ENCODE results near the gene CD44.

DNA sequence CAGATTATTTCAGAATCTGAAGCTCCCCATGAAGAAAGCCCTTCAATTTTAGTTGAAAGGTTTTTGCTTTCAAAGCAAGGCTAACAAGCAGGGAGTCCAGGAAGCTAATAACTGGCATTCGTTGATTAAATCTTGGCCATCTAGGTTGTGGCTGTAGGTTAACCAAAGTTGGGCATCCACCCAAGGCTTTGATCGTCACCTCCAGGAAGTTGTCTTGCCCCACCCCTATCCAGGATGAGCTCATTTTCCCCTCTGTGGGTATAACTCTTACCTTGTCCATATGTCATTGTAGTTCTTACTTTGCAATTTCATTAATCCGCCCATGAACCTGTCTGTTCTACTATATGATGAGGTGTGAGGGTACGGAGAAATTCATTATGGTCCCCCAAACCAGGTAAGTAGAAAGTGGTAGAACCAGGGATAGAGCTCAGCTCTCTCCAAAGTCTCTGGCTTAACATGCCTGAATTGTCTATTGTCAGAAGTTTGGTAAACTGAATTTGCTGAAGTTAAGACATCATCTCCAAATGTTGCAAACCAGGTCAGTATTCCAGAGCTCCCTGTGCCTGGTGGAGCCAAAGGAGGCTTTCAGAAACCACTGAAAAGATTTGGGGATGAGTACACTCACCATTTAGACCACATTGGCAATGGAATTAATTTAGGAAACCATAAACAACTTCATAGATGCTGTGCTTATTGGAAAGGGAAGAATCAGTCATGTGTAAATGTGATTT lies 97.1 kb downstream of the CD44 start:
- TF ChIP-seq POLR2AphosphoS5 (IDR thresholded peaks at IDR 0.05; ENCODE audit: borderline replicate concordance, low read depth, low read length) (no peak), EZH2 (IDR thresholded peaks at IDR 0.05) (no peak), FOXP2 (optimal IDR thresholded peaks at IDR 0.05; ENCODE audit: control extremely low read depth, extremely low read length, insufficient read depth) (no peak)

Measured in SK-N-MC (cell line).